NCI-H510A (cell line): ENCODE data around the gene EXOC3.
"Not testable (repeated sequence)": the region's sequence is repeated elsewhere in the genome, so short reads cannot be mapped to it uniquely, and the experiment has no call there.

Source experiments
- DNase-seq: peaks from one replicate; lab custom pipeline; 2025; lab: John Stamatoyannopoulos, UW

The EXOC3 gene

GRCh38 chr5:504326-505154 lies 61.6 kb downstream of the EXOC3 start:
- DNase-seq, result no peak

GRCh38 chr5:505951-506525 lies 63.1 kb downstream of the EXOC3 start:
- no peak for DNase-seq

- not testable (repeated sequence) for DNase-seq
Observed at GRCh38 chr5:507986-508575, 65.1 kb downstream of the EXOC3 start.

GRCh38 chr5:509611-510185 lies 66.7 kb downstream of the EXOC3 start:
- no peak for DNase-seq

GRCh38 chr5:510521-510920 lies 67.5 kb downstream of the EXOC3 start:
- DNase-seq, result no peak

- DNase-seq, result no peak
Observed at GRCh38 chr5:511476-511875, 68.5 kb downstream of the EXOC3 start.

GRCh38 chr5:513216-514100 lies 70.5 kb downstream of the EXOC3 start:
- no peak for DNase-seq

- no peak for DNase-seq
Observed at GRCh38 chr5:514101-514485, 71.1 kb downstream of the EXOC3 start.

- DNase-seq, result no peak
Observed at GRCh38 chr5:514673-515072, 71.7 kb downstream of the EXOC3 start.

- no peak for DNase-seq
Observed at GRCh38 chr5:515273-515836, 72.4 kb downstream of the EXOC3 start.

GRCh38 chr5:516338-516925 lies 73.5 kb downstream of the EXOC3 start:
- DNase-seq, result no peak
